Common myeloid progenitor, CD34-positive (primary cell): ENCODE measurements around the gene LGALS7.

Experiments
- CTCF ChIA-PET: fragments of 350-600 bp; sonication (Branson Sonifier 250); formaldehyde crosslinking; loops from one replicate; lab custom pipeline; 2021; ENCODE audit warnings: antibody characterized with exemption; lab: Charles Lee
- POLR2A ChIA-PET: fragments of 350-600 bp; sonication (Branson Sonifier 250); formaldehyde crosslinking; loops from one replicate; lab custom pipeline; 2021; ENCODE audit warnings: antibody characterized with exemption; lab: Charles Lee
- DNase-seq, 3 donors: peaks; one replicate each; pipeline versions ENCODE4 v3.0.0 to v3.0.0-alpha.2; 2013
- H3K27ac ChIP-seq, 2 experiments: 1 replicate in 1 of 2; 2 replicates in 1 of 2; pipeline ENCODE4 v1.7.0; 2013; ENCODE audit warnings: inconsistent platforms in 2 of 2, low read length in 2 of 2, mild to moderate bottlenecking in 2 of 2, low read depth in 1 of 2, moderate library complexity in 1 of 2; ENCODE audit not compliant: severe bottlenecking in 2 of 2, insufficient read depth in 1 of 2, poor library complexity in 1 of 2
- H3K27me3 ChIP-seq, 5 experiments: replicated peaks in 2 of 5; 1 replicate in 3 of 5; 2 replicates in 2 of 5; pipeline versions ENCODE4 v1.6.1 to v1.7.0; 2013; ENCODE audit warnings: low read length in 4 of 5, mild to moderate bottlenecking in 2 of 5, moderate library complexity in 2 of 5, inconsistent platforms in 1 of 5; ENCODE audit not compliant: insufficient read depth in 5 of 5, control insufficient read depth in 4 of 5
- H3K36me3 ChIP-seq, 4 experiments: 1 replicate in 2 of 4; 2 replicates in 2 of 4; pipeline versions ENCODE4 v1.6.1 to v1.7.0; 2013; ENCODE audit warnings: low read length in 3 of 4, control low read depth in 1 of 4, mild to moderate bottlenecking in 1 of 4; ENCODE audit not compliant: control insufficient read depth in 4 of 4, insufficient read depth in 4 of 4
- H3K4me1 ChIP-seq, 4 experiments: 1 replicate in 3 of 4; 2 replicates in 1 of 4; pipeline versions ENCODE4 v1.6.1 to v1.7.1; 2013; ENCODE audit warnings: low read length in 3 of 4, mild to moderate bottlenecking in 3 of 4, control low read depth in 1 of 4, inconsistent platforms in 1 of 4, moderate library complexity in 1 of 4; ENCODE audit not compliant: control insufficient read depth in 4 of 4, insufficient read depth in 4 of 4; ENCODE audit errors: control extremely low read depth in 1 of 4
- H3K4me3 ChIP-seq, 7 experiments: 1 replicate in 4 of 7; 2 replicates in 3 of 7; pipeline versions ENCODE4 v1.5.1 to v1.7.0; 2013; ENCODE audit warnings: mild to moderate bottlenecking in 7 of 7, low read length in 6 of 7, moderate library complexity in 6 of 7, inconsistent platforms in 2 of 7, low read depth in 2 of 7, control low read depth in 1 of 7; ENCODE audit not compliant: insufficient read depth in 4 of 7, control insufficient read depth in 1 of 7; ENCODE audit errors: extremely low read depth in 1 of 7
- H3K9me3 ChIP-seq, 5 experiments: 1 replicate in 4 of 5; 2 replicates in 1 of 5; pipeline versions ENCODE4 v1.6.1 to v1.7.1; 2013; ENCODE audit warnings: low read length in 4 of 5, mild to moderate bottlenecking in 2 of 5, inconsistent platforms in 1 of 5, low read depth in 1 of 5, moderate library complexity in 1 of 5; ENCODE audit not compliant: control insufficient read depth in 4 of 5, insufficient read depth in 2 of 5; ENCODE audit errors: control extremely low read depth in 1 of 5
- WGBS: methylation state at CpG from one replicate; pipeline ENCODE4 v1.1.5; 2013; ENCODE audit not compliant: insufficient coverage; 5-methylcytosine and 5-hydroxymethylcytosine counted together

Gene LGALS7

DNA sequence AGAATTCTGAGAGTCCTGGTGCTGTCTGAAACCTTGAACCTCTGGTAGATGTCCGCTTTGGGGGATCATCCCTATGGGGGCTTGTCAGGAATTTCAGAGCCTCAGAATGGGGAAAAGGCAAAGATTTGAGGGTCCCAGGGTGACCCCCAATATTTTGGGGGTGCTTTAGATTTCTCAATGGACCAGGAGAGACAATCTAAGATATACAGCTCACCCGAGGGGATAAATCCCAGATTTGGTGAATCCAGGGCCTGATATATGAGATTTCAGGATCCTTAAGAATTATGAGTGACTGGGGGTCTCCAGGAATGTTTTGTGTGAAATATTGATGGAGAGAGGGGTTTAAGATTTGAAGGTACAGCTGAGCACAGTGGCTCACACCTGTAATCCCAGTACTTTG, 32.4 kb downstream of the LGALS7 start:
- H3K9me3 ChIP-seq, result no peaks in the 10 kb centered on the region
- H3K36me3 ChIP-seq, result no peaks in the 10 kb centered on the region
- ChIA-PET CTCF (interaction anchor here (1.1 kb wide), 1 partner anchor 11 kb away, joined by 3 read pairs; no protein-coding TSS in a partner anchor), POLR2A (no interaction called here)
- no peaks in the 10 kb centered on the region for H3K27me3 ChIP-seq
- H3K27ac ChIP-seq, result no peak overlapping the region
- H3K4me1 ChIP-seq, result peaks cover 0 to 16% (median 13%) of the 10 kb centered on the region in 4 experiments
- WGBS, result 100% methylated on average over 2 of the region's 2 CpGs
- H3K4me3 ChIP-seq, result no peak overlapping the region
- DNase-seq, result no peak

DNA sequence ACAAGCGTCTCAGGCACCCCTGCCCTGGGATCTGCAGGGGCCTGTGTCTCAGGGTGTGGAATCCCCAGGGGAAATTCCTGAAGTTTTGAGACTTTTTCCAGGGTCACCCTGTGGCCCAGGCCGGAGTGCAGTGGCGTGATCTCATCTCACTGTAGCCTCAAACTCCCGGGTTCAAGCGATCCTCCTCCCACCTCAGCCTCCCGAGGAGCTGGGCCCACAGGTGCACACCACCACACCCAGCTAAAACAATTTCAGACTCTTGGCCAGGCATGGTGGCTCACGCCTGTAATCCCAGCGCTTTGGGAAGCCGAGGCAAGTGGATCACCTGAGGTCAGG, 33.1 kb downstream of the LGALS7 start:
- H3K27me3 ChIP-seq, result no peaks in the 10 kb centered on the region
- ChIA-PET CTCF (interaction anchor here (1.1 kb wide), 2 partner anchors 10 to 190 kb away, joined by 3 read pairs; partner anchors contain the start of genes MRPS12 and SARS2), POLR2A (no interaction called here)
- H3K27ac ChIP-seq, result no peak overlapping the region
- 100% methylated on average over 8 of the region's 9 CpGs for WGBS
- H3K4me3 ChIP-seq, result no peak overlapping the region
- H3K4me1 ChIP-seq, result peaks cover 0 to 19% (median 16%) of the 10 kb centered on the region in 4 experiments
- H3K36me3 ChIP-seq, result no peaks in the 10 kb centered on the region
- H3K9me3 ChIP-seq, result no peaks in the 10 kb centered on the region
- DNase-seq, result no peak

DNA sequence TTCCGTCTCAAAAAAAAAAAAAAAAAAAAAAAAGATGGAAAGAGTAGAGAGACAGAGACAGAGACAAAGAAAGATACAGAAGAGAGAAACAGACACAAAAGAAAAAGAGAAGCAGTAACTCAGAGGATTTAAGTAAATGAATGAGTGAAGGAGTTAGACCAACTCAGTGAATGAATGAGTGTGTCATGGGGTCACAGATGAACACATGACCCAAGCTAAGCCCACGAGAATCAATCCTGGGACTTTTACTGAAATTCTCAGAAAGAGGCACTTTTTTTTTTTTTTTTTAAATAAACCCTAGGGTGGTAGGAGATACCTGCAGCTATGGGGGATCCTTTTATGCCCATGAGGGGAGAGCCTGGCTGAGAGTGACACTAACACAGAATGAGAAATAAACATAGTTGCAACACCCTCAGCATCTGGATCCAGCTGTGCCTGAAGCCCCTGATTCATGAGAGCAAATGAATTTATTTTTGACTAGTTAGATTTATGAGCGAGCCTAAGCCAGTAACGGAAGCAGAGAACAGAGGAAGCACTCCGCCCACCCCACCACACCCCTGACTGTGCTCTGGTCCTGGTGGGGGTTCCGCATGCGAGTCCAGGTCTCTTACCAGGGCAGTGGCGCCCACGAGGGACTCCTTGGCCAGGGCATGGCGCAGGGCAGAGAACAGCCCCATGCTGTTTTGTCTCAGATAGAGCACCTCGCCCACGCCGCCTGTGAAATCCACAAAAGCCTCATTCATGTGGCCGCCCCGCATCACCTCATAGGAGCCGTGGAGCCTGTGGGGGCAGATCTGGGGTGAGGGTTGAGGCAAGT, 33.7 kb downstream of the LGALS7 start:
- CTCF ChIA-PET, result interaction anchor here (1.1 to 1.2 kb wide), 2 partner anchors 26 to 191 kb away, joined by 3 read pairs; partner anchors contain the start of genes MRPS12 and SARS2

DNA sequence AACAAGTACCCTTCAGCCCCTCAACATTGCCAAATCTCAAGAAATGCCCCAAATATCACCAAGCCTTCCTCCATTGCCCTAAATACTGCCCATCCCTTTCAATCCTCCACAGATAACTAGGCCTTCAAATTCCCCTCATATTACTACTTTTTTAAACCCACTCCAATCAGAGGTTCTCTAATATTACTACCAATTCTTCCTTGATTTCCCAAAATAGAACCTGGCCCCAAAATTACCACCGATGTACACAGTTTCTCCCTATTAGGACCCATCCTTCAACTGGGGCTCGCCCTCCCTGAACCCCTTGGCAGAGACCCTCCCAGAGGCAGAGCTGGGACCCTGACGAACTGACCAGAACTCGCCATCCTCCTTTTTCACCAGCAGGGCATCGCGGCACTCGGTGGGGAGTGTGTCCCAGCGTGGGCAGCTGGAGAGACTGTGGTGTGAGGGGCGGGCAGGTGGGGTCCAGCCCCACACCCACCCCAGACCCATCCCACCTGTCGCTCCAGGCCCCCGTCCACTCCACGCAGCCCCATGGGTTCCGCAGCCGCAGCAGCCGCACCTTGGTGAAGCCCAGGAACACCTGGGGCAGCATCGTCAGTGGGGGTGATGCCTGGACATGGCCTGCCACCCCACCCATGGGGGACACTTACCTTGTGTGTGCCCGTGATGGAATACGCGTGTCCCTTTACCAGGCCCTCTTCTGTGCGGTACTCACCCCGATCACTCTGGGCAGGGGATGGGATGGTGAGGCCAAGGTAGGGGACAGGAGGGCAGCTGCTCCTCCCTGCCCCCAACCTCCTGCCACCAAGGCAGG, 35.2 kb downstream of the LGALS7 start:
- DNase-seq, result no peak
- Histone ChIP-seq H3K4me3 (peak overlapping the region in 1 of 7 experiments; percentile 73), H3K9me3 (no peaks in the 10 kb centered on the region), H3K4me1 (peaks cover 3 to 40% (median 36%) of the 10 kb centered on the region in 4 experiments), H3K27ac (no peak overlapping the region), H3K36me3 (no peaks in the 10 kb centered on the region), H3K27me3 (no peaks in the 10 kb centered on the region)
- CTCF ChIA-PET, result no interaction called here
- WGBS, result 98% methylated on average over 11 of the region's 21 CpGs
- POLR2A ChIA-PET, result interaction anchor here (0.6 kb wide), 1 partner anchor 28 kb away, joined by 3 read pairs; no protein-coding TSS in a partner anchor

More for the DNA sequence above, 33.7 kb downstream of the LGALS7 start:
- Histone ChIP-seq H3K27me3 (no peaks in the 10 kb centered on the region), H3K4me3 (no peak overlapping the region), H3K9me3 (no peaks in the 10 kb centered on the region), H3K4me1 (peaks cover 0 to 25% (median 22%) of the 10 kb centered on the region in 4 experiments), H3K36me3 (no peaks in the 10 kb centered on the region), H3K27ac (no peak overlapping the region)
- peak in 2 of 3 donors; percentile 38 to 39 for DNase-seq
- POLR2A ChIA-PET, result interaction anchor here (0.6 kb wide), 1 partner anchor 99 kb away, joined by 7 read pairs; no protein-coding TSS in a partner anchor
- 81% methylated on average over 10 of the region's 16 CpGs for WGBS

DNA sequence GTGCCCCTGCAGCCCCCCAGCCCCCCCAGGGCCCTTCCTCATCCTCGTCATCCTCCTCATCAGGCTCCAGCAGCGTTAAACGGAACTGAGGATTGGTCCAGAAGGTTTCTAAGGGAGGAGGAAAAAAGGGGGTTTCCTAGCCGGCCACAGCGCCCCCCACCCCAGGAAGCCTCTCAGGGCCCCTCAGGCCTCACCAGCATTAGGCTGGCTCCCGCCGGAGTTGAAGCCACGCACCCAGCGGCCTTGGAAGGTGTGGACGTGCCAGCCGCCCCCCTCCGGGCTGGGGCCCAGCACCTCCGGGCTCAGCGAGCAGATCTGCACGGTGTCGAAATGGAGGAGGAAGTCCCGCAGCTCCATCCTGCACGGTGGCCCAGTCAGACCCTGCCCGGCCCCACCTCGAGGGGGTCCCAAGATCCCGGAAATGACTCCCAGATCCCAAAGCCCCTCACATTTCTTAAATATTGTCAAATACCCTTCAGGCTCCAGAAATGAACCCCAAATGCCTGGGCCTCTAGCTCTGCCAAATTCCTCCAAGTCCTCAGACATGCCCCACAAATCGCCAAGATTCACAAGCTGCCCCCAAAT, 35.9 kb downstream of the LGALS7 start:
- ChIA-PET CTCF (no interaction called here), POLR2A (interaction anchor here (0.6 kb wide), 1 partner anchor 29 kb away, joined by 3 read pairs; no protein-coding TSS in a partner anchor)
- Histone ChIP-seq H3K36me3 (peaks cover 0 to 4% (median 2%) of the 10 kb centered on the region in 4 experiments), H3K27me3 (no peaks in the 10 kb centered on the region), H3K9me3 (no peaks in the 10 kb centered on the region), H3K27ac (no peak overlapping the region), H3K4me1 (peaks cover 3 to 41% (median 37%) of the 10 kb centered on the region in 4 experiments), H3K4me3 (peak overlapping the region in 6 of 7 experiments; percentile 11 to 73 (median 46))
- 6% methylated on average over 15 of the region's 22 CpGs for WGBS
- DNase-seq, result peak in 2 of 3 donors; percentile 76 to 77

DNA sequence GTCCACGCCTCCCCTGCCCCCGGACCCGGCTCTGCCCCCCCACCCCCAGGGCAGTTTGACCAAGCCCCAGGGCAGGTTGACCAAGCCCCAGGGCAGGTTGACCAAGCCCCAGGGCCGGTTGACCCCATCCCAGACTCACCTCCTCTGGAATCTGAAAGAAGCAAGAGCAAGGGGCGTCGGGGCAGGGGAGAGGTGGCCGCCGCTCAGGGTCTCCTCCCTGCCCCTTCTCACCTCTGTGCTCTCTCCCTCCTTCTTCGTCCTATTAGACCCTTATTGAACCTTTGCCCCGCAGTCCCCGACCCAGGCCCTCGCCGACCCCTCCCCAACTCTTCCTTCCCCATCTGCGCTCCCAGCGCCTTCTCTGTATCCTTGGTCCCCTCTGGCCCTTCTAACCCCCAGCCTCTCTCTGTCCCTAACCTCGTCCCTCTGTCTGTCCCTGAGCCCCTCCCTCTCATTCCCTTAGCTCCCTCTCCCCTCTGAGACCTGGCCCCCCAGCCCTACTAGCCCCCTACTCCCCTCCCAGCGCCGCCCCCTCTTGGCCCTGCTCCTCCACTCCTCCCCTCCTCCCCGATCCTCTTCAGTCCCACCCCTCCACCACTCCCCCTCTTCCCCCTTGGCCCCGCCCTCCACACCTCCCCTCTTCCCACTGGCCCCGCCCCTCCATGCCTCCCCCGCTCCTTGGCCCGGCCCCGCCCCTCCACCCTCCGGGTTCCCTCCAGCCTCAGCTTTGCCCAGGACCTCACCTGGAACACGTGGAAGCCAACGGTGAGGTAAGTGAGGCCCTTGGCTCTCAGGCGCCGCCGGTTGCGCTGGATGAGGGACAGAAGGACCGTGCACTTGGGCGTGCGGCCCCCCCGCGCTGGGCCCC, 36.7 kb downstream of the LGALS7 start:
- Histone ChIP-seq H3K4me1 (peaks cover 3 to 41% (median 37%) of the 10 kb centered on the region in 4 experiments), H3K9me3 (no peaks in the 10 kb centered on the region), H3K27ac (no peak overlapping the region), H3K36me3 (peaks cover 0 to 7% (median 3%) of the 10 kb centered on the region in 4 experiments), H3K4me3 (peak overlapping the region; percentile 11 to 73 (median 57)), H3K27me3 (no peaks in the 10 kb centered on the region)
- WGBS, result under 1% methylated on average over 15 of the region's 36 CpGs
- peak; percentile 55 to 71 (median 70) for DNase-seq
- POLR2A ChIA-PET, result no interaction called here
- CTCF ChIA-PET, result no interaction called here
